GM18508 (cell line): ENCODE measurements around the gene KRI1.

Source experiments
- ATAC-seq: cut with Tn5 transposase; IDR thresholded peaks from one replicate; pipeline ENCODE4 v1.9.1; 2021; ENCODE audit warnings: moderate number of reproducible peaks; ENCODE audit not compliant: insufficient read depth, unreplicated experiment

Gene KRI1

DNA sequence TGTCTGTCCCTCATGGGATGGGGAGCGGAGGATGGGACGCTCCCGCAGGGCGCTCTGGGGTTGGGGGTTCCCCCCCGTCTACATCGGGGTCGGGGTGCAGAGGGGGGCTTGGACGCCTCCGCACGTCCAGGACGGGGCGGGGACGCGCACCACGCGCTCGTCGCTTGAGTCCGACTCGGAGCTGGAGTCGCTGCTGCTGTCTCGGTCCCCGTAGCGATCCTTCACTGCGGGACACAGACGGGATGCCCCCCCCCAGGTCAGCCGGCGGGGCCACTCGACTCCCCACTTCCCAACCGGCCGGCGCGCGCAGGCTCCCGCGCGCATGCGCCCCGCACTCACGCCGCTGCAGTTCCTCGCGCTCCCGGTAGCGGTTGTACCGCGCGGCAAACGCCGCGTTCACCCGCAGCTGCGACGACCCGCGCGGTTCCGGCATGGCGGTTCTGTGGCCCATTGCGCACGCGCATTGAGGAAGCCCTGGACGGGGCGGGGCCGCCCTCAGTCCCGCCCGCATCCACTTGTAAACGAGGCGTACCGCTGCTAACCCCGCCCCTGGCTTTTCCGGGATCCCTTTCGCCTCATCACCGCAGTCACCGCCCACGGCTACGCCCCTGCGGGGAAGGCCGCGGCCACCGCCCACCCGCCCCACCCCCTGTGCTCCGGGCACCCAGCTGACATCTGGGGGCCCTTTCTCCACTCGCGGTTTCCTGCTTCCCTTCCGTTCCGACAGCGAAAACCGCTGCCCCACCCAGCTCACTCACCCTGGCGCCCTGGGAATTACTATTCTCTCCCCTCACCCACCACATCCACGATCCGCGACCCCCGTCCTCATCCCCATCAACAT, at the start of gene KRI1:
TSS of gene KRI1 (minus strand) at position 444 of the 841 bp plus-strand sequence. CDS start at position 433, 11 bp downstream.
- ATAC-seq, result no peak

DNA sequence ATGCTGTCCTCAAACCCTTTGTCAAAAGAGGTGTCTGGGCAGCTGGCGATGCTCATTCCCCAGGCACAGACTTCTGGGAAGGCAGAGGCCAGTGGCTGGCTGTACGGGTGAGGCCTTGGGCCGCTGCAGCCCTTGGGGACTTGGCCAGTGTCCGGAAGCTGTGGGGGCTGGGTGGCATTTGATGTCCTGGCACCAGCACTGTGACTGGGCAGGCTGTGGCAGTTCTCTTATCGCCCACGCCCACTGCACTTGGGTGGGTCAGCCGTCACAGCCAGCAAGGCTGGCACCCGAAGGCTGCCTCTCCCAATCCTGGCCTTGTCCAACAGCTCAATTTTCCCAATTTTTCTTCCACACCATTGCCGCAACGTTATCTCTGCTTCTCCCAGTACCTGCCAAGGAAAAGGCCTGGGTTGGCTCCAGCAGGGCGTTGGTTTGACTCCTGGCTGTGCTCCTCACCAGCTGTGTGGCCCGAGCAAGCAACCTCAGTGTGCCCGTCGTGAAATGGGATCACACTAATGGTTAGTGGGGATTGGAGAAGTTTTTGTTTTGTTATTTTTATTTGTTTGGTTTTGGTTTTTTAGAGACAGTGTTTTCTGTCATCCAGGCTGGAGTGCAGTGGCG, 46.8 kb upstream of the KRI1 start:
- ATAC-seq, result no peak

DNA sequence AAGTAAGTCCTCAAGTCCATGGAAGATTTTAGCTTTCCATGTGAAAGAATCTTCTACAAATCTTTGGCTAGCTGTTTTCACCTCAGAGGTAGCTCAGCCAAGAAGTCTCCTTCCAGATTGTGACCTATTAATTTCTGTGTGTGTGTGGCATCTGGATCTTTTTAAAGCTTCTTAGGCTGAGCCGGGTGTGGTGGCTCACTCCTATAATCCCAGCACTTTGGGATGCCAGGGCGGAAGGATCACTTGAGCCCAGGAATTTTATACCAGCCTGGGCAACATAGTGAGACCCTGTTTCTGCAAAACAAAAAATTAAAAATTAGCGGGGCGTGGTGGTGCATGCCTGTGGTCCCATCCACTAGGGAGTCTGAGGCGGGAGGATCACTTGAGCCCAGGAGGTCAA, 46.1 kb upstream of the KRI1 start:
- ATAC-seq, result no peak

DNA sequence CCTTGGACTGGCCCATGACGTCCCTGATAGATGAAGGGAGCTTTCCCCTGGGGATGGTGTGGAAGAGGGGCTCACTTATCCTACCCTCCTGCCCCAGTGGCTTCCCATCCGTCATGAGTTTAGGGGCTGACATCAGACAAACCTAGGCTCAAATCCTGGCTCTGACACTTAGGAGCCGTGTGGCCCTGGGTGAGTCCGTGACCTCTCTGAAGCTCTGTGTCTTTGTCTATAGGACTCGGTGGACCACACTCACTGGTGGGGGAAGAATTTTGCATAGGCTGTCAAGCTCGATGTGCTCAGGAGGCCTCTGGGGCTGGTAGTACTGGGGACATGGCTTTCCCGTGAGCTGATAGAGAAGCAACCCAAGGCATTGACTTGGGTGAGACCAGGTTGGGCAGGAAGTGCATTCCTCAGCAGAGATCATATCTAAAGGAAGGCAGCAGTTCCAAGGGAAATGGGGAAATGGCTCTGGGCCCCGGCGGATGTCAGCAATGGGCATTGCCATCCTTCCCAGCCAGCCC, 38.7 kb upstream of the KRI1 start:
- no peak for ATAC-seq

DNA sequence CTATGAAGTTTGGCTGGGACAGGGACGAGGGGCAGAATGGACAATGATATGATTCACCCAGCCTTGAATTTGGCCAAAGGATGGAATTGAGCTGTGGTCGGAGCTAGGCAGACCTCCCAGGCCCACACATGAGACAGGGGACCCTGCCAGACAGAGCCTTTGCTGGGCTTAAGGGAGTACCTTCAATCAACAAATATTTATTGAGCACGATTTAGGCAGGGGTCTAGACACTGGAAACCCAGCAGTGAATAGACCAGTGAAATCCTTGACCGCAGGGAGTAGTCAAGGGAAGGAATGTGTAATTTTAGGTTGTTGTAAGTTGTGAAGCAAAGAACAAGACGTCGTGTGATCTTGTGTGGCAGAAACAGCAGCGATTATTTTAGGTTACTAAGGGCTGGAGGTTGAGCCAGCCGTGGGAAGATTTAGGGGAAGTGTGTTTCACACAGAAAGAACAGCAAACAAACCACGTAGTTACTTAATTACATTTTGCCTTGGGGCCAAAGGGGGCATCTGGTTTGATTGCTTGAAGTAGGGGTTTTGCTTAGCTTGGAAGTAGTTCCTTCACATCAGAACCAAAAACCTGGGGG, 38.2 kb upstream of the KRI1 start:
- no peak for ATAC-seq

DNA sequence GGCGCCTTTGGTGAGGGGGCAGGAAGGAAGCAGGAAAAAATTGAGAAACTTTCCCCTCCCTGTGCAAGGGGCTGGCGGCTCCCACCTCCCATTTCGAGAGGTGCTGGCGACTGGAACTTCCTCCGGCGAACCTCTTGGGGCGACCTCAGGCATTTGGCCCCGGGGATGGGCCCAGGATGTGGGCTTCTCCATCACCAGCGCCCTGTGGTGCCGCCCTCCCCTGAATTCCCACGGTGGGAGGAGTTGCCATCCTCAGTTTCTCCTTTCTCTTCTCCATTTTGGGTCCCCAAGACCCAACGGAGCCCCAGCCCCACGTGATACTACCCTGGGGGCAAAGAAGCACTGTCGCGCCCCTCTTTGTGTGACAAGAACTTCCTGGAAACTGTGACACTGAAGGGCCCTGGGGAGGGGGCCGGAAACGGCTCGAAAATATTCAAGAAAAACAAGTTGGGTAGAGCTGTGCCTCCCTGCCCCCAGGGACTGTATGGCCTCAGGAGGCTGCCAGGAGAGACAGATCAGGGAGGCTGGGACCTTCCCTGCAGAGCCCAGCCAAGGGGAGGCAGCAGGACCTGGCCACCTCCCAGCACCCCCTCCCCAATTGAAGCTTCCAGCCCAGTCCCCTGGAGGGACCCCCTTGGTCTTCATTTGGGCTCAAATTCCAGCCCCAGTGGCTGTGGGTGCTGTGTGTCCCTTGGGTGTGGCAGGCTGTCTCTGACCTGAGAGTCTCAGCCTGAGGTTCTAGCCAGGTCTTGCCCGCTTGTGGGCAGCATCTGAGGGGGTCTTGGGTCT, 37.5 kb upstream of the KRI1 start:
- no peak for ATAC-seq

DNA sequence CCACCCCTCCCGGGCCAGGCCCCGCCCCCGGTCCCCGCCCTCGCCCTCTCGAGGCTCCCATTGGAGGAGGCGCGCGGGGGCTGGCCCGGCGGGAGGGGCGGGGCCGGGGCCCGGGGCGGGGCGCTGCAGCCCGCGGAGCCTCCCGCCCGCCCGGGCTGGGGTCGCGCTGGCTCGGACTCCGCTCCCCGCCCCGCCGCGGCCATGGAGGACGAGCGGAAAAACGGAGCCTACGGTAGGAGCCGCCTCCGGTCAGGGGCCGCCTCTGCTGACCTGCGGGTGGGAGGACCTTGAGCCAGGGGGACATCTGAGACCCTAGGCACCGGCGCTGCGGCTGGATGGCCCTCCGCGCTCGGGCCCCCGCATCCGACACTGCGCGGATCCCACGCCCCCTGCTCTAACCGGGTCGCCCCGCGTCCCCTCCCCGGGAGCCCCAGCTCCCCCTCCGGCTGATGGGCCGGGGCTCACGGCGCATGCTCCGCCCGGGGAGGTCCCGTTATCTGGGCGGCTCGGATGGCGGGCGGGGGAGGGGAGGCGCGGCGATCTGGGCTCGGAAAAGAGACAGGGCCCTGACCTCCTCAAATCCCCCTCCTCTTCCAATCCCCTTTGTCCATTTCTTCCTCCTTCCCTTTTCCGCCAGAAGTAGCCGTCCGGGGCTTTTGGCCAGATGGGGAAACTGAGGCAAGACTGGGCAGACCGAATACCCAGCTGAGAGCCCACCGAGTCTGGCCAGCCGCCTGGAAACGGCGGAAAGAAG, 36.7 kb upstream of the KRI1 start:
- ATAC-seq, result no peak

DNA sequence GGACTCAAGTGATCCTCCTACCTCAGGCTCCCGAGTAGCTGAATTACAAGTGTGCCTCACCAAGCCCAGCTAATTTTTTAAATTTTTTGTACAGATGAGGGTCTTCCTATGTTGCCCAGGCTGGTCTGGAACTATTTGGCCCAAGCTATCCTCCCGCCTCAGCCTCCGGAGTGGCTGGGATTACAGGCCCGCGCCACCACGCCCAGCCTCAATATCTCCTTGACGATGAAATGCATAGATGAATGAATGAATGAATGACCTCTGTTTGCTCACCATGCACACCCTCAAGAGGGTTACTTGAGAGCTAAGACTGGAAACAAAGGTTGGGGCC, 36.2 kb upstream of the KRI1 start:
- ATAC-seq, result no peak

DNA sequence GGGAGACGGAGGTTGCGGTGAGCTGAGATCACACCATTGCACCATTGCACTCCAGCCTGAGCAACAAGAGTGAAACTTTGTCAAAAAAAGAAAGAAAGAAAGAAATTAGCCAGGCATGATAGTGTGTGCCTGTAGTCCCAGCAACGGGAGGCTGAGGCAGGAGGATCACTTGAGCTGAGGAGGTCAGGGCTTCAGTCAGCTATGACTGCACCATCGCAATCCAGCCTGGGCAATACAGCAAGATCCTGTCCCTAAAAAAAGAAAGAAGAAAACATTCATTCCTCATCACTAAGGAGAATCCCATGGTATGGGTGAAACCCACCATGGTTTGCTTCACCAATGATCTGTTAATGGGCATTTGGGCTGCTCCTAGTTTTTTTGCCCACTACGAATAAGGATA, 34.3 kb upstream of the KRI1 start:
- ATAC-seq, result no peak

DNA sequence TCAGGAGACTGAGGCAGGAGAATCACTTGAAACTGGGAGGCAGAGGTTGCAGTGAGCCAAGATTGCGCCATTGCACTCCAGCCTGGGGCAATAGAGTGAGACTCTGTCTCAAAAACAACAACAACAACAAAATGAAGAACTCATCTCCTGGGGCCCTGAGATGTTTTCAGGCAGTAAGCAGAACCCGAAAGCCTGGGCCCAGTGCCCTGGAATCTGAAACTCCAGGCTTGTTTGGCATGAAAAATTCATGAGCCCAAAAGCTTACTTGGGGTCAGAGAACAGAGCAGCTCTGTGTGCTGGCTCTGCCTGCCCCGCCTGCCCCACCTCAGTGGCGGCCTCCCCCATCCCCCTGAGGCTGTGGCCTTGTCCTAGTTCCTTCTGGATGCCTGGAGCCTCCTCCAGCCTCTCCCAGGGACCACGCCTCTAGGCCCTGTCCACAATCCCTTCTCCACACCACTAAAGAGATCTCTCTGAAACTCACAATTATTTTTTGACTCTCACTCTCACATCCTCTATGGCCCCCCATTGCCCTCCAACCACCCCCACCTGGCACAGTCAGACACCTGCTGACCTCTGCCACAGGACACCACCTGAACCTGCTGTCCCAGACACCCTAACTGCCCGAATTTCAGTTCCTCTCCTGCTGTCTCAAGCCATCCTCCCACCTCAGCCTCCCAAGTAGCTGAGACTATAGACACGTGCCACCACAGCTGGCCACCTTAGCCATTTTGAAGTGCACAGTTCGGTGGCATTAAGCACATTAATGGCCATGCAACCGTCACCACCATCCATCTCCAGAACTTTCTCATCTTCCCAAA, 28.2 kb upstream of the KRI1 start:
- ATAC-seq, result no peak

DNA sequence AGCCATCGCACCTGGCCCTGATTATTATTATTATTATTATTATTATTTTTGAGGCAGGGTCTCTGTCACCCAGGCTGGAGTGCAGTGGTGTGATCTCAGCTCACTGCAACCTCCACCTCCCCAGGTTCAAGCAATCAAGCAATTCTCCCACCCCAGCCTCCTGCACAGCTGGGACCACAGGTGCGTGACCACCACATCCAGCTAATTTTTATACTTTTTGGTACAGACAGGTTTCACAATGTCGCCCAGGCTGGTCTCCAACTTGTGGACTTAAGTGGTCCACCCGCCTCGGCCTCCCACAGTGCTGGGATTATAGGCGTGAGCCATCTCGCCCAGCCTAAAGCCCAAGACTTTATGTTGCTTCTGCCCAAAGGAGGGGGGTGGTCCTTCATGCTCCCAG, 27.3 kb upstream of the KRI1 start:
- no peak for ATAC-seq

DNA sequence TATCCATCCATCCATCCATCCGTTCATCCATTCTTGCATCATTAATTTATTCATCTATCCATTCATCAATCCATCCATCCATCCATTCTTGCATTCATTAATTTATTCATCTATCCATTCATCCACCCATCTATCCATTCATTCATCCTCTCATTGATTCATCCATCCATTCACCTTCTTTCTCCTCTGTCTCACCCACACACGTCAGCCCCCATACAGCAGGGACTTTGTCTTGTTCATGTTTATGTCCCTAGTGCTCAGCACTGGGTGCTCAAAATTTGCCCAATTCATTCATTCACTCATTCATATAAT, 22.0 kb upstream of the KRI1 start:
- no peak for ATAC-seq

DNA sequence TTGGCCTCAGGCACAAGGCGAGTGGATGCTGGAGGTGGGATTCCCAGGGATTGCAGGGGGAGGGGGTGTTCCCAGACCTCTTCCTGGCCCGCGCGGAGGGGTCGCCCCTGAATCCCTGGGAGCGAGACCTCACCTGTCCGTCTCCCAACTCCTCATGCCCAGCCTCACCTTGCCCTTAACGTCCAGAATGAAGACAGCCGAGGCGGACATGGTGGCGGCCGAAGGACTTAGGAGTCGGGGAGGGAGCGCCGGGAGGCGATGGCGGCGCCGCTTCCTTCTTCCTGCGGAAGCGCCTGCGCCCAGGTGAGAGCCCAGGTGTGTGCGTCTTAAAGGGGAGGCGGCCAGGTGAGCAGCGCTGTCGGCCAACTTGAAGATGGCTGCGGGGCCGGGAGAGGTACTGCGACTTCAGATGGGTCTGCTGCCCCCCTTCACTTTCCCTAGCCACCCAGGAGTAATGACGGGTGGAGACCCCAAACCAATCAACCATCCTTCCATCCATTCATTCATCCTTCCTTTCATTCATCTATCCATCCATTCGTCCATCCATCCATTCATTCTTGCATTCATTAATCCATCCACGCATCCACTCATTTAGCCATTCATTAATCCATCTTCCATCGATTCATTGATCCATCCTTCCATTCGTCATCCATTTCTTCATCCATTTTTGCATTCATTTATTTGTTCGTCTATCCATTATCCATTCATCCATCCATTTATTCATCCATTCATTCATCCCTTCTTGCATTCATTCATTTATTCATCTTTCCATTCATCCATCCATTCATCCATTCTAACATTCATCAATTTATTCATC, 21.4 kb upstream of the KRI1 start, which contains the start of gene AP1M2:
TSS of gene AP1M2 (minus strand) at position 291 of the 817 bp plus-strand sequence. CDS start at position 210, 81 bp downstream.
- ATAC-seq, result no peak

DNA sequence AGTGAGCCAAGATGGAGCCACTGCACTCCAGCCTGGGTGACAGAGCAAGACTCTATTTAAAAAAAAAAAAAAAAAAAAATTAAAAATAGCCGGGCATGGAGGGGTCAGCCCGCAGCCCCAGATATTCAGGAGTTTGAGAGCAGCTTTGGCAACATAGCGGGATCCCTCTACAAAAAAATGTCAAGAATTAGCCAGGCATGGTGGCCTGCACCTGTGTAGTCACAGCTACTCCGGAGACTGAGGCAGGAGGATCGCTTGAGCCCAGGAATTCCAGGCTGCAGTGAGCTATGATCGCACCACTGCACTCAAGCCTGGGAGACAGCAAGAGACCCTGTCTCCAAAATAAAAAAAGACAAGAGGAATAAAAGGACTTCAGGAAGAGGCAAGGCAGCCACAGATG, 20.6 kb upstream of the KRI1 start:
- no peak for ATAC-seq

DNA sequence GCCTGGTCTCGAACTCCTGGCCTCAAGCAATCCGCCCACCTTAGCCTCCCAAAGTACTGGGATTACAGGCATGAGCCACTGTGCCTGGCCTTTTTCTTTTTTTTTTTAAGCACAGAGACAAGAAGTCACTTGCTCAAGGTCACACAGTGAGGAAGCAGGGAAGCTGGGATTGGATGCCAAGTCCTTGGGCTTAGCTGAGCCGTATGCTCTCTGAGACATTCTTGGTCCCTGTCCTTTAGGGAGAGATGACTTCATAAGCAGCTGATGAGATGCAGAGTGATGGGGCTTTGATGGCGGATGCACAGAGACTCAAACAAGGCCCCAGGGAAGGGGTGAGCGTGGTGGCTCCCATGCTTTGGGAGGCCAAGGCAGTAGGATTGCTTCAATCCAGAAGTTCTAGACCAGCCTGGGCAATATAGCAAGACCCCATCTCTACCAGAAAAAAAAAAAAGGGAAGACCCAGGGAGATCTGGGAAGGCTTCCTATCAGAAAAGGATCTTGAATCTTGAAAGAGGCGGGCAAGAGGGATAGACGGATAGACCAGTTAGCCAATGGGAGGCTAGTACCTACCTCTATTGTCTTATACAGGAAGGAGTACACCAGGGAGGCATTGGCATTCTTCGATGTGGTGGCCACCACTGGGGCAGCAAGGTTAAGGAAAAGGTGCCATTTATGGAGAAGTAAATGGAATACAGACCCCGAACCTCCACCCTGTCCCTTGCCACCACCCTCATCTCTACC, 17.4 kb upstream of the KRI1 start:
- ATAC-seq, result no peak

DNA sequence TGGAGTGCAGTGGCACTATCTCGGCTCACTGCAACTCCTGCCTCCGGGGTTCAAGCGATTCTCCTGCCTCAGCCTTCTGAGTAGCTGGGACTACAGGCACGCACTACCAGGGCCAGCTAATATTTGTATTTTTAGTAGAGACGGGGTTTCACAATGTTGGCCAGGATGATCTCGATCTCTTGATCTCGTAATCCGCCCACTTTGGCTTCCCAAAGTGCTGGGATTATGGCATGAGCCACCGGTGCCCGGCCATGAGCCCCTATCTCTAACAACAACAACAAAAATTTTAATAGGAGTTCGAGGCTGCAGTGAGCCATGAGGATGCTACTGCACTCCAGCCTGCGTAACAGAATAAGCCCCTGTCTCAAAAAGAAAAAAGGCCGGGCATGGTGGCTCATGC, 16.3 kb upstream of the KRI1 start:
- ATAC-seq, result no peak

DNA sequence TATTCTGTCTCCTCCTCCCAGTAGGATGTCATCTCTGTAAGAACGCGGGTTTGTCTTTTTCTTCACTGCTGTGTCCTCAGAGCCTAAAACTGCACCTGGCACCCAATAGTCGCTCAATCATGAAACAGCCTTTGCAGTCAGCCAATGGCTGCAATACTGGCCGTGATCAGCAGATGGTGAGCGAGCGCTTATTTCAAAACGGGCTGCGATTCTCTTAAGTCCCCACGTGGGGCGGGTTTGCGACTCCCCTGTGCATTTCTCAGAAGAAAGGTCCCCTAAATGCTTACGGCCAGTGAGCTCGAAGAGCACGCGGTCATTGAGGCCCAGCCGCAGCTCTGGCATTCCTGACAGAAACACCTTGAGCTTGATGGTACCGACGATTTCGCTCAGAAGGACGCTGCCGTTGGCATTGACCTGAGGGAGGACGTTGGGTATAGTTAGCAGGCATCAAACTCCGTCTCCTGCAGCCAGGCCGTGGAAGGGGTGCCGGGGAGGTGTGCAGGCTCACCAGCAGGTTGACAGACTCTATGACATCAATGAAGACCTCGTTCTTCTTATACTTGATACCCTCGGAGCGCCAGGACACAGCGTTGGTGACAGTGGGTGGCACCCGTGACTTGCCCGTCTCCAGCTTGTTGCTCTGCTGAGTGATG, 15.3 kb upstream of the KRI1 start:
- no peak for ATAC-seq
